ENCODE measurements around the gene APOB.

DNA sequence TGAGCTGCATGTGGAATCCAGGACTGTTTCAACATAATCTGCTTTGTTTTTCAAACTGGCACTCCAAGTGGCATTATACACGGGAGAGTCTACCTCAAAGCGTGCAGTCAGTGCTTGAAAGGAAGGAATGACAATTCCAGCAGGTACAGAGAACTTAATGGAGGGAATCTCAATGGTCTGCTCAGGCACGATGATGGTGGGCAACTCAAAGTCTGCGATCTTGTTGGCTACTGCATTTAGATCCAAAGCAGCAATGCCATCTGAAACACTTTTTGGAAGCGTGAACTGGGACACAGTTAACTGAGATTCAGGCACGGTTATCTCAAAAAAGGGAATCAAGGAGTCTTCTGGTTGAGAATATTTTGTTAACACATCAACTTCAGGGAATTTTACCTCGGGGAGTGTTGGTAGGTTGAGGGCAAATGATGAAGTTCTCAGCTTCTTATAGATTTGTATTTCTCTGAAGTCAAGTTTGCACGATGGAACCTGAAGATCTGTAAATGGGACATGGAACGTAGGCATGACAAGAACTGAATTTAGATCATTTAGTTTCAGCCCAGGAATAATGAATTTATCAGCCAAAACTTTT, 38.7 kb downstream of the APOB start:
- TF ChIP-seq POLR2A (IDR thresholded peaks at IDR 0.05; ENCODE audit: low read length) (no peak), SREBF2 (IDR thresholded peaks at IDR 0.05) (no peak), NFE2L2 (conservative IDR thresholded peaks at IDR 0.05; ENCODE audit: low read length) (no peak), MAFK (IDR thresholded peaks at IDR 0.05; ENCODE audit: partially characterized antibody) (no peak), CTCF (IDR thresholded peaks at IDR 0.05) (no peak), SMC3 (IDR thresholded peaks at IDR 0.05) (no peak)

All from A549 (cell line).